NCI-H226 (cell line): ENCODE data around the gene C1orf141.
A peak's percentile ranks its signal among the peaks of the same experiment; 100 is the strongest.
"Not testable (repeated sequence)": the region's sequence is repeated elsewhere in the genome, so short reads cannot be mapped to it uniquely, and the experiment has no call there.

Experiments used
- DNase-seq: peaks from one replicate; pipeline ENCODE4 v3.0.0-alpha.2; 2015

Gene C1orf141

DNA sequence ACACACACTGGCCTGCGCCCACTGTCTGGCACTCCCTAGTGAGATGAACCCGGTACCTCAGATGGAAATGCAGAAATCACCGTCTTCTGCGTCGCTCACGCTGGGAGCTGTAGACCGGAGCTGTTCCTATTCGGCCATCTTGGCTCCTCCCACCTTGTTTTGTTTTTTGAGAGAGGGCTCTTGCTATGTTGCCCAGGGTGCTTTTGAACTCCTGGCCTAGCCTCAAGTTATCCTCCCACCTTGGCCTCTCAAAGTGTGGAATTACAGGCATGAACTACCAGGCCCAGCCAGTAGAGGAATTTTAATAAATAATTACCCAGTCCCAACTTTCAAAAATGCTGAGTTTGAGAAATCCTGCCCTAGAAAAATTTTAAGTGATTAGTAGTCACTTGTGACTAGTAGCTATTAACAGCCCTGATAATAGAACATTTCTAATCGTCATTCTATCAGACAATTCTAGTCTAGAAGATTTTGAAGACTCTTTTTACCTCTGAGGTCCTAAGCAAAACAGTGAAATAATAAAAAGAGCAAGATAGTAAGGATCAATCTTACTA, 49.9 kb downstream of the C1orf141 start:
- no peak for DNase-seq

DNA sequence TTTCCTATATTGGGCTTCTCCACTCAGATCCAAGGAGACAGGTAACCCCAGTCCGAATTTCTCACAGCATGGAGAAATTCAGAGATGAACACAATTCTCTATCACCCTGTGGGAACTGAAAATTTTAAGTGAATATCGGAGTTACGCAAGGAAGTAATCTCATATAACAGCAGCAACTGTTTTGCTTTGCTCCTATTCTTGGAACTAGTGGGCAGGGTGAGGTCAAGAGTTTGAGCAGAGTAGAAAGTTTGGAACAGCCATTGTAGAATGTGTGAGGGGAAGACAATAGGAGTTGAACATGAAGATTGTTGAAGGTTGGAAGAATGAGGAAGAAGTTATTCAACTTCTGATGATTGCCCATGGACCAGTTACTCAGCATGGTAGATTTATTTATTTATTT, 56.5 kb downstream of the C1orf141 start:
- DNase-seq: no peak

DNA sequence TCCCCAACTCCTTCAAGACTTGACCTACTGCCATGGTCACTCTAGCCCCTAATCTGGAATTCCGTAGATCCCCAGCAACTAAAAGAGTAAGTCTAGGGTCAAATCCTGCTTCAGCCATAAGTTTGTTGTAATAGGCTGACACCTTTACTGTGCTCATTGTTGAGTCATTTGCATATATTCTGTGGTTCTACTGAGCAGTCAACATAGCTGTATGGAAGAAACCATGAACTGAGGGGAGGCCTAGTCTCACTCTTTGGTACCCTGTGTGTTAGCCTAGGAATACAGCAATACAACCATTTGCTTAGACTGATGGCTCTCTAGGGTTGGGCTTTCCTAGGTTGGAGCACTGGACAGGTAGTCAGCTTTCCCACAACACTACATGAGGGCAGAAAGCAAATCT, 57.2 kb downstream of the C1orf141 start:
- no peak for DNase-seq

DNA sequence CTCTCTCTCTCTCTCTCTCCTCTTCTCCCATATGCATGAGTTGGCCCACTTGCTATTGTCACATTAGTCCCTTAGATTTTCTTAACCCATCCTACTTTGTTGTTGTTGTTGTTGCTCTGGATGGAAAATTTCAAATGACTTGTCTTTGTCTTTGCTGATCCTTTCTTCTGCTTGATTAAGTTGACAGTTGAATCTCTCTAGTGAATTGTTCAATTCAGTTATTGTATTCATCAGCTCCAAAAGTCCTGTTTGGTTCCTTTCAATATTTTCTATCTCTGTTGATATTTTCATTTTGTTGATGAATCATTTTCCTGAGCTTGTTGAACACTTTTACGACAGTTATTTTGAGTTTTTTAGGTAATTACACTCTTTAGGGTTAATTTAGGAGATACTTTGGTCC, 62.0 kb downstream of the C1orf141 start:
- DNase-seq: no peak

DNA sequence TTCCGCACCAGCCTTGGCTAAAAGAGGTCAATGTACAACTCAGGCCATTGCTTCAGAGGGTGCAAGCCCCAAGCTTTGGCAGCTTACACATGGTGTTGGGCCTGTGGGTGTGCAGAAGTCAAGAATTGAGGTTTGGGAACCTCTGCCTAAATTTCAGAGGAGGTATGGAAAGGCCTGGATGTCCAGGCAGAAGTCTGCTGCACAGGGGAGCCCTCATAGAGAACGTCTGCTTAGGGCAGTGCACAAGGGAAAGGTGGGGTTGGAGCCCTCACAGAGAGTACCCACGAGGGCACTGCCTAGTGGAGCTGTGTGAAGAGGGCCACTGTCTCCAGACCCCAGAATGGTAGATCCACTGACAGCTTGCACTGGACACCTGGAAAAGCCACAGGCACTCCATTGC, 67.1 kb downstream of the C1orf141 start:
- not testable (repeated sequence) for DNase-seq

DNA sequence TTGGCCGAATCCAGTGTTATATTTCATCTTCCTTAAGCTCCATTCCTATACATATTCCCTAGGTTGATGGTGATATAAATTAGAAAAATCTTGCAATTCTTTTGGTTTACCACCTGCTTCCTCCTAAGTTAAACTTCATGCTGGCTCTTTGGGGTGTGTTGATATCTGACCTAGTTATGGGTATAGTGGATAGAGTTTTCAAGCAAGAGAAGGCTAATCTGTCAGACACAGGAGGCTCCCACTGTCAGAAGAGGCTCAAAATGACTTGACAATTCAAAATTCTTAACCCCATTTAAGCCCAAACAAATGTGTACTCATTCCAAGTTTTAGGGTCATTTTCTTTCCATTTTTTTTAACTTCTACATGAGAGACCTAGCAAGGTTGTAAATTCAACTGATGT, 72.4 kb downstream of the C1orf141 start:
- no peak for DNase-seq

DNA sequence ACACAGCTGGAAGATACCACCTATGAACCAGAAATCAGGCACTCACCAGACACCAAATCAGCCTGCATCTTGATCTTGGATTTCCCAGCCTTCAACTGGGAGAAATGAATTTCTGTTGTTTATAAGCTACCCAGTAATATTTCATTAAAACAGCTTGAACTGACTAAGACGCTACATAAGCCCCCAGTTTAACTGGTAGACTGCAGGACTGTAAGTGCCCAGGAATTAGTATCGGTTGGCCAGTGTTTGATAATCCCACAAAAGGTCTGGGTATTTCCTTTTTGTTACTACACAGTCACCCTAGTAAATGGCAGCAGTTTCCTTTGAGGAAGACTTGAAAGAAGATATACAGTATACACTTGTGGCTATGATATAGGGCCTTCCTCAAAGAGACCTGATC, 73.5 kb downstream of the C1orf141 start:
- no peak for DNase-seq

DNA sequence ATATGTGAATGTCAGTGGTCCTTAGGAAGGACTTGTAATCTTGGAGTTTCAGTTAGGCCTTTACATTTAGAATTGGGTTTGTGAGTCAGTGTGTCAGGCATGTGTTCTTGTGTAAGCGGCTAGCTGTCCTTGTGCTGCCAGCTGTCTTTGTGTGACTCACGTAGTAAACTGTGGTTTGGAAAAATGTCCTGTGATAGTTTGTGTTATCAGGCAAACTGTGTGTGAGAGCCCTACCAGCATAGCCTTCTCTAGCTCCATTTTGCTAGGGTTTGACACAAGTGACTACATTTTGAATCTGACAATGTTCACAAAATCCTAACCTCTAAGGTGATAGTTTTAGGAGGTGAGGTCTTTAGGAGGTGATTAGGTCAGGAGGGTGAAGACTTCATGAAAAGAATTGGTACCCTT, 74.0 kb downstream of the C1orf141 start:
- DNase-seq: peak; percentile 90

DNA sequence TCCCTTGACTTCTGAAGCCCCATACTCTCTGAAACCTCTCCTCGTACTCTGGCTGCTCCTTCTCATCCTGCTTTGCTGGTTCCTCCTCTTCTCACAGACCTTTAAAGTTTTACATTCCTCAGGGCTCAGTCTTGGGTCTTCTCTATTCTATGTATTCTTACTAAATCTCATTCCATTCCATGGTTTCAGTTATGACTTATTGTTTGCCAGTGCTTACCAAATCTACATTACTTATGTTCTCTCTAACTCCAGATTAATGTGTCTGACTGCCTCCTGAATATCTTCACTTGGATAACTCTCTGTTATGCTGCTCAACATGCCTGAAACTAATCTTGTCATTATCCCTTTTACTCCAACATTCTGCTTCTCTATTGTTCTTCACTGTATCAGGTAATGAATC, 75.4 kb downstream of the C1orf141 start:
- peak; percentile 16 for DNase-seq

DNA sequence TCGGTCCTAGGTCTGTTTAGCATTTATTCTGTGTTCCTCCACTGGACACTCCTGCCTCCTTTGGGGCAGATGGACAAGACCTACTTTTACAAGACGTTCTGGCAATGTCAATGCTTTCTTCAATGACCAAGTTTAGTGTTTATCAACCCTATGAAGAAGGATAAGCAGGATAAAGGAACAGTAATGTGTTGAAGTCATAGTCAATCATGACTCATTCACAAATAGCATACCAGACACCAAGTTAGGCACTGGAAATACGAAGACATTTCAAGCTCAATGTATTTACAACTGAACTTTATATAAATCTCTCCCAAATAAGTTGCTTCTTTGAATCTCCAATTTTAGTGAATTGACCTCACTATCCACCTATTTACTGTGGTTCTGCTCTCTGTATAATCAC, 76.0 kb downstream of the C1orf141 start:
- DNase-seq: no peak

DNA sequence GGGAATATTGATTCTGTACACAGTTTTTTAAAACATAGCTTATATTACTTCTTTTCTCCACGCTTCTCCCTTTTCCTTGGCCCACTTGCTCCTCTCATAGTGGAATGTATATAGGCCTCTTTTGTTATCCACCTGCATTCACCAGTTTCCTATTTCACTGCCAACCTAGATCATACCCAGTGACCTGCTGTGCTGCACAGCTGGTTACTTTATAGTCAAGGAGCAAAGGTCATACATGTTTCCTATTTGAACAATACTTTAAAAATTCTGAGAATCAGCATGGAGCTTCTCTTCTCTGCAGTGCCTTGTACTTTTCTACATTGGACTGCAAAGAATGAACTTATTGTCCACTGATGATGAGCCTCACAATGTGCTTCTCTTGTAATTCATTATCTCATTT, 76.5 kb downstream of the C1orf141 start:
- no peak for DNase-seq

DNA sequence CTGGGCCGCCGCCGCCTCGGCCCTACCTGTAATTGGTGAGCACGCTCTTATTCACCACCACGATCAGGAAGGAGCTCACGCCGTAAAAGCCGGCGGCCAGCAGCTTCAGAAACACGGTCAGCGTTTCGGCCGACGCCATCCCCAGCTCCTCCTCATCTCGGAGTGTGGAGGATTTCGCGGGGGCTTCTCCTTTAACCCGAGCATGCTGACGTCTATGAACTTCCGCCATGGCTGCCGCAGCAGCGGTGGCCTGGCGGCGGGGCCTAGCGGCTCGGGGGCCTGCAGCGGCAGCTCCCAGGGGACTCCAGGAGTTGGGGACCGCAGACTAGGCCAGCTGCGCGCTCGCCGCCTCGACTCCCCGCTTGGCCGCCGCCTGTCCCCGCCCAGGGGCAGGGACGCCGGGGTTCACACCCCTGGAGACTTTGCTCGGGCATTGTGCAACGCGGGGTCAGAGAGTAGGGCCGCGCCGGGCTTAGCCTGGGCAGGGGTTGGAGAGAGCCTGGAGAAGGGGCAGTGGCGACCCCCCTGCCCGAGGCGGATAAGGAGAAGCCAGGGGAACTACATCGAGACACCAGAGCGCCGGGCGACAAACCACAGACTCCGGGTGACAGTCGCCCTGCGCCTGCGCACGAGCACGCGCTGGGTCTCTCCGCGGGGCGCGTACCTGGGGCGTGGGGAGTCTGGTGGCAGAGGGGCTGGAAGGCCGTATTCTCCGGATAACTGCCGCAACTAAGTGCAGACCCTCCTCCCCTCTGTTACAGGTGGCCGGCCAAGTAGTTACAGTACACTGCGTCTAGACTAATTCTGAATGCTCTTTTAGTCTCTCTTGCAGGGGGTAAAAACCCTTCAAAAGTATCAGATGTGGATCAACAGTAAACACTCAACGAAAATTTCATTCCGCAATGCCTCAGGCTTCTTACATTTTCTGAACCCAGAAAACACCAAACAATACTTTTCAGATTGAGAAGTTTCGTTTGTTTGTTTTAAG, 80.7 kb downstream of the C1orf141 start, which contains the start of gene SLC35D1:
SLC35D1 (minus strand) TSS at position 364 of the 988 bp plus-strand sequence; CDS start at position 229, 135 bp downstream.
- peak; percentile 50 for DNase-seq

DNA sequence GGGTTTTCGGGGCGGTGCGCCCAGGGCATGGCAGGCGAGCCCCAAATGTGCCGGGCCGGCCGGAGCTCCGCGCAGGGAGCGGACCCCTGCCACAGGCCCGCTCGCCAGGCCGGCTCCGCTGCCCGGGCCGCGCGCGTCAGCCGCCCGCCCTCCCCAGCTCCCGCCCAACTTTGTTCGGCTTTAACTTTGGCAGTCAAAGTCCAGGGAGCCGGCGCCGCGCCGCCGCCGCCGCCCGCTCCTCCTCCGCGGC, 81.3 kb downstream of the C1orf141 start:
- no peak for DNase-seq

DNA sequence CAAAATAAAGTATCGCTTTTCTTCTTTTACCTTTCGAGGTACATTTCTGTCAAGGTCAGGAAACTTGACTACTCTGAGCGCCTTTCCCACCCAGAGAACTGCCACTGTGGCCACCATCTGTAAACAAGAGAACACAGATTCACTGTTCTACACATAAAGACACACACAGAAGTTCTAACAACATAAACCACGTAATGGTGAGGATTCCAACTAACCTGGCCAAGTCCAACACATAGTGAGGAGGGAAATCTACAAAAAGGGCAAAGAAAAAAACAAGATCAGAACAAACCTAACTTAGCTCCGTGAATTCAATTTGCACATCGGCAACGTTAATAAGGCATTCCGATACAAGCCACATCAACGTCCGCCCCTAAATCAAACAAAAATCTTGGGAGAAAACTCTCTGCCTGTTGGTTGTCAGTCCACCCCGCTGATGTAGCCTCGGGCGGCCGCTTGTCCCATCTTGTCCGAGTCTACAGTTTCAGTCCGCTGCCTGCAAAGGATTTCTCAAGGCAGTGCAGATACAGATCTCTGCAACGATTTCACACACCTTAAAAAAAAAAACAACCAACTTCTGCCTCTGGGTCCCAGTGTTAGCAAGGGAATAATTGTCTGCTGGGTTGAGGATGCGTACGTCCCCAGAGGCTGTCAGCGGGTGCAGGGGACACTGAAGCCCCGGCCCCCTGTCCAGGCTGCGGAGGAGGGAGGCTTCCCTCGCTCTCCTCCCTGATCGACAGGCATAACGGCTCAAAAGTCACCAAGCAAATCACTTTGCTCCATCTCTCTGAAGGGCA, 81.8 kb downstream of the C1orf141 start:
- DNase-seq: no peak

DNA sequence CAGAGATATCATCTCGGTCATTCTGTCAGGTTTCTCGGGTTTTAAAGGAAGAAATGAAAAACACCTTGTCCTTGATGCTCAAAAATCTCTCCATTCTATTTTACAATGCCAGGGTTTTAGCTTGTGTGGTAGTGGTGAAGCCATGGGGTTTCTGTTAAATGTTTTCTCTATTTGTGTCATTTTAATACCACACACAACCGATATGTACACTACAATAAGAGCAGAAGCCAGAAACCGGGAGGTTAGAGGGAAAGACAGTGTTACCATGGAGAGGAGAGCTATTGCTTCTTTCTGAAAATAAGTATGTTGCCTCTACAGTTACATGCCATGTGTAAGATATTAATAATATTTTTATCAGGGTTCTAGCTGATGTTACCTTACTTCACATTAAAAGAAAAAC, 83.6 kb downstream of the C1orf141 start:
- DNase-seq: no peak

DNA sequence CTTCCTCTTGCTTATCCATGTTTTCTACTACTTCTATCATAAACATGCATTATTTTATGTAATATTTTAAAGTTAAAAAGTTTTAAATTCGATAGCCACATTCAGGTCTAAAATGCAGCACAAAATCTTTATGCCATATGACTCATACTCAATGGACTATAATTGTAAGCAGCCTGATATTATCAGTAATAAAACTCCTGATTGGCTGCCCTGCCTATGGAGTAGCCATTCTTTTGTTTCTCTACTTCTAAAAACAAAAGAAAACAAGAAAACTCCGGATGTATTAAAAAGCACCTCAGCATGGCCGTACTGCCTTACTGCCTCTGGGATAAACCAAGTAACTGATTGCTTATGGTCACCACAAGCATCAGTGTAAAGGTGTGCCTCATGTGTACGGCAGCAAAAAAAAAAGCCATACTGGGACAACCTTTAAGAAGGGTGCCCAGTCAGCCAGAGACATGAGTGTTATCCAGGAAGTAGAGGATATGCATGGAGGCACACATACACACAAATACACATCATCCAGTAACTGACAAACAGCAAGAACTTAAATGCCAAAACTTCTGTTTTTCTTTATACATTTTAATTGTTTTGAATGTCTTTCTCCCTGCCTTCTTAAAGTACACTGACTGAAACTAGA, 90.0 kb downstream of the C1orf141 start:
- no peak for DNase-seq

DNA sequence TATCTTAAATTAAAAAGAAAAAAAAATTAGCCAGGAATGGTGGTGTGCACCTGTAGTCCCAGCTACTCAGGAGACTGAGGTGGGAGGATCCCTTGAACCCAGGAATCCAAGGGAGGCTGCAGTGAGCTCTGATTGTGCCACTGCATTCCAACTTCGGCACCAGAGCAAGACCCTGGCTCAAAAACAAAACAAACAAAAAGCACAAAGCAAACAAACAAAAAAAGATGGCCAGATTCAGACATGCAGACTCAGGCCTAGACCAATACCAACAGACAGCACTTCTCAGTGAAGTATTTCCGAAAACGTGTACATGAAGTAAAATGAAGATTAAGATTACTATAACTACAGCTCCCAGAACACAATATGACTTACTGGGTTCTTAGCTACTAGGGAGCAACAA, 91.4 kb downstream of the C1orf141 start:
- DNase-seq: no peak
